Kidney epithelial cell (primary cell): ENCODE results near the gene NAV2. TPM values are rescaled to one million over a fixed set of nuclear protein-coding genes. Genes with fewer than 3 reads are reported as not detected.

Experiments
- DNase-seq: peaks from one replicate; pipeline ENCODE4 v3.0.0-alpha.2; 2010; ENCODE audit warnings: low read depth
- H3K27me3 ChIP-seq: 2 replicates; pipeline ENCODE4 v1.6.0; 2011; ENCODE audit warnings: low read length; ENCODE audit not compliant: control insufficient read depth, insufficient read depth
- H3K36me3 ChIP-seq: 2 replicates; pipeline ENCODE4 v1.5.1; 2011; ENCODE audit warnings: low read length; ENCODE audit not compliant: control insufficient read depth, insufficient read depth
- H3K4me3 ChIP-seq: 2 replicates; pipeline ENCODE4 v1.5.1; 2011; ENCODE audit warnings: low read depth, mild to moderate bottlenecking, control low read depth, low read length
- total RNA-seq: library from RNA; depleted of rRNA; stranded (reverse); fragments of >200 nt; gene quantifications from 2 replicates; pipeline ENCODE4 v1.2.3, GENCODE V29; 2015
- TF ChIP-seq, protein P1 (sequence below): IDR thresholded peaks from 2 replicates; pipeline ENCODE4 v1.5.1; 2011; ENCODE audit warnings: mild to moderate bottlenecking, moderate library complexity, low read length, control low read depth, inconsistent platforms; ENCODE audit not compliant: insufficient read depth, poor library complexity, severe bottlenecking

NAV2 gene
- total RNA-seq, 1 donor from 2014 or later, result 41.5 TPM

DNA sequence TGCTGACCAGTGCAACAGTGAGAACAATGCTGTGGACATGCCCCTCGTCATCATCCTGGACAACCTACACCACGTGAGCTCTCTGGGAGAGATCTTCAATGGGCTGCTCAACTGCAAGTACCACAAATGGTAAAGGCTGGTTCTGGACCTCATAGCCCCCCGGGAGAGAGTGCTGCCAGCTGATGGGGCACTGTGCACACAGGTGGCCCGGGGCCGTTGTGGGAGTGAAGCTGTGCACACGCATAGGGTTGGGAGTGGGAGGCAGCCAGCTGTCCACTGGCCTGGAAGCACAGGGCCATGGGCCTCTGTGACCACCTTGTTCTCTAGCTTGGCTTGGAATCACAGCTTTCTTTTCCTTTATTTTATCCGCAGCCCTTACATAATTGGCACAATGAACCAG, 390.6 kb downstream of the NAV2 start:
- peaks cover 8% of the 10 kb centered on the region for H3K36me3 ChIP-seq
- H3K4me3 ChIP-seq, result no peak overlapping the region
- TF ChIP-seq, protein P1, sequence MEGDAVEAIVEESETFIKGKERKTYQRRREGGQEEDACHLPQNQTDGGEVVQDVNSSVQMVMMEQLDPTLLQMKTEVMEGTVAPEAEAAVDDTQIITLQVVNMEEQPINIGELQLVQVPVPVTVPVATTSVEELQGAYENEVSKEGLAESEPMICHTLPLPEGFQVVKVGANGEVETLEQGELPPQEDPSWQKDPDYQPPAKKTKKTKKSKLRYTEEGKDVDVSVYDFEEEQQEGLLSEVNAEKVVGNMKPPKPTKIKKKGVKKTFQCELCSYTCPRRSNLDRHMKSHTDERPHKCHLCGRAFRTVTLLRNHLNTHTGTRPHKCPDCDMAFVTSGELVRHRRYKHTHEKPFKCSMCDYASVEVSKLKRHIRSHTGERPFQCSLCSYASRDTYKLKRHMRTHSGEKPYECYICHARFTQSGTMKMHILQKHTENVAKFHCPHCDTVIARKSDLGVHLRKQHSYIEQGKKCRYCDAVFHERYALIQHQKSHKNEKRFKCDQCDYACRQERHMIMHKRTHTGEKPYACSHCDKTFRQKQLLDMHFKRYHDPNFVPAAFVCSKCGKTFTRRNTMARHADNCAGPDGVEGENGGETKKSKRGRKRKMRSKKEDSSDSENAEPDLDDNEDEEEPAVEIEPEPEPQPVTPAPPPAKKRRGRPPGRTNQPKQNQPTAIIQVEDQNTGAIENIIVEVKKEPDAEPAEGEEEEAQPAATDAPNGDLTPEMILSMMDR, result no peak
- no peak for DNase-seq
- no peaks in the 10 kb centered on the region for H3K27me3 ChIP-seq

DNA sequence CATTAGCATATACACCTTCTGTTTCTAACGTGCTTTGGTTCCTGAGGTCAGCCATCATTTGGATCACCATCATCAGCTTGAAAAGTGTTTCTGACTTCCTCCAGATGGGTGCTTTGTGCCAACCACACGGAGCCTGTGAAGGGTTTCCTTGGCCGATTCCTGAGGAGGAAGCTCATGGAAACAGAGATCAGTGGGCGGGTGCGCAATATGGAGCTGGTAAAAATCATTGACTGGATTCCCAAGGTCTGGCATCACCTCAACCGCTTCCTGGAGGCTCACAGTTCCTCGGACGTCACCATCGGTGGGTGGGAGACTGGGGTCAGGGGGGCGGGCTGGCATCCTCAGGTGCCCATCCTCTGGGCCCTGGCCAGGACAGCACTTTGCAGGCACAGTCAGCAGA, 392.8 kb downstream of the NAV2 start:
- no peak overlapping the region for H3K4me3 ChIP-seq
- TF ChIP-seq, protein P1, result no peak
- H3K36me3 ChIP-seq, result peaks cover 7% of the 10 kb centered on the region
- no peak for DNase-seq
- no peaks in the 10 kb centered on the region for H3K27me3 ChIP-seq

DNA sequence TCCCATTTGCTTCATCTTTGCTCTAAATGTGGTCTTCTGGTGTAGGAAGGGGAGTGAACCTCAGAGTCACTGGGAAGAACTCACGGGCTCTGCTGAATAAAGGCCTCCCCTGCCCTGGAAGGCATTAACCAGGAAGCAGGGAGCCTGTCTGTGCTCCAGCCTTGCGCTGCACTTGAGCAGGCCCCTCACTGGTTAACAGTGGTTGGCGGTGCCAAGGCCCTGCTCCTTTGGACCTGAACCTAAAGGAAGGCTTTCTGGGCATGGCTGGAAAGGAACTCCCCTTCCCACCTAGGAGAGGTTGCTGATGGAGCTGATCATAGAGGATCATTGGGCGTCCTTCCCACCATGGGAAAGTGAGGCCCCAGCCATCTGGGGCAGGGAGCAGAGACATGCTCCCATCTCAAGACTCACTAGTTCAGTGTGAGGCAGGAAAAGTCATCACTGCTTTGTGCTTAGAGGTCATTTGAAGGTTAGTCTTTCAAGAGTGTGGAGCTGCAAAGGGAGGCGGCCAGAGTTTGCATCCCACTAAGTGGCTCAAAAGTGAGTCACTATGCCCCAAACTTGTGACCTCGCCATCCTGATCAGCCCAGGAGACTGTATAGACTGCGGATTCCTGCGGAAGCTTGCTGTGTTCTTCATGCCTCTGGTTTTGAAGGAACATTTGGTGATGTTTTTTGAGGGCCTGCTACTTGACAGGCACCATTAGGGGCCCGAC, 397.3 kb downstream of the NAV2 start:
- H3K36me3 ChIP-seq, result no peaks in the 10 kb centered on the region
- no peak overlapping the region for H3K4me3 ChIP-seq
- TF ChIP-seq, protein P1, result no peak
- no peaks in the 10 kb centered on the region for H3K27me3 ChIP-seq
- no peak for DNase-seq

DNA sequence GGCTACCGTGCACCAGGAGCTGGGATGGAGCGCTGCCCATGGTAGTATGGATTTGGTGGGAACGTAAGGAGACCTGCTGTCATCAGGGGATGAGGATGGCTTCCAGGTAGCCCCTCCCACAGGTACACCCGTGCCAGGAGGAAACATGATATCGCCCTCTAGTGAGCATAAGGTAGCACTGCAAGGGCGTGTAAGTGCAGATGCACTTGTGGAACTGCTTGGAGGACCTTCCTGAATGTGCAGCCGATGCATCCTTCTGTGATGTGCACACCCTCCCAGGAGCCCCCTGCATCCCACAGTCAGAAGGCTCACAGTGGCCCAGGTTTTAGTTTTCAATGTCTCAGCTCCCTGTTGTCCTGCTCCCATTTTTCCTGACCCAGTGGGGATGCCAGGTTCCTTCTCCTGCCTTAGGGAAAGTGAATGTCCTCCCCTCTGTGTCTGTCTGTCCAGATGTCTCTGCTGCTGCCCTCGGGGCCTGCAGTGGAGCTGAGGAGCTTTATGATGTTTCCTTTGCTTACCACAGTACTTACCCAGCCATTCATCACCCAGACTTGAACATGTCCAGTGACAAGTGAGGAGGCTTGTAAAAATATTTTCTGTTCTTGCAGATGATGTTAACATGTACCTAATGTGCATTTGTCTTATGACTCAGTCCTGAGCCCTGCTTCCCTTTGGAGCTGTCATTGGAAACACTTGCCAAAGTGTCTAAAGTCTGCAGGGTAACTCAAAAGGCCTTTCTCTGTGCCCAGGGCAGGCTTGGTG, 398.5 kb downstream of the NAV2 start:
- H3K27me3 ChIP-seq, result no peaks in the 10 kb centered on the region
- no peak overlapping the region for H3K4me3 ChIP-seq
- peak; percentile 74 for DNase-seq
- no peaks in the 10 kb centered on the region for H3K36me3 ChIP-seq
- TF ChIP-seq, protein P1, result peak; percentile 89

DNA sequence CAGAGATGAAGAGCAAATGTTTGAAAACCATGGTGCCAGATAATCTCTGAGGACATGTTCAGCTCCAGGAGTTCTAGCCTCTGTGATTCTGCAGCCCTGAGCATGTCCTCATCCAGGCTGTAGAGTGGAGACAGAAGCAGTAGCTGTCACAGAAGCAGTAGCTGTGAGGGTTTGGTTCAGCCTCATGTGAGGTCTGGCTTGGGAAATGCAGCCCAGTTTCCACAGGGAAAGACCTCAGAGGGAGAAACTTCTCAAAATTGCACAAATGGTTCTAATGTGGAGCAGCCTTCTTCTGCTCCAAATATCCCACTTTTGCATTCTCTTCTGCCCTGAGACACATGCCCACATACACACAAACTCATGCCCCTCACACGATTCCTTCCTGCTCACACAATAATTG, 399.2 kb downstream of the NAV2 start:
- TF ChIP-seq, protein P1, result no peak
- no peak for DNase-seq
- H3K4me3 ChIP-seq, result no peak overlapping the region
- H3K27me3 ChIP-seq, result no peaks in the 10 kb centered on the region
- H3K36me3 ChIP-seq, result no peaks in the 10 kb centered on the region
